Gastroesophageal sphincter (tissue), 3 donors: ENCODE results near the gene ZGPAT.

Experiments
- POLR2A ChIP-seq, 2 donors: fragments of 450-650 bp; IDR thresholded peaks; one replicate each; pipeline ENCODE4 v1.6.1; 2017; ENCODE audit warnings: antibody characterized with exemption in 2 of 2, mild to moderate bottlenecking in 2 of 2, moderate library complexity in 1 of 2
- TF ChIP-seq, protein P1 (sequence below), 4 experiments: fragments of 200-600 bp in 2 of 4; fragments of 450-650 bp in 2 of 4; sonication (generic) in 1 of 4; IDR thresholded peaks; one replicate each; pipeline ENCODE4 v1.5.1; 2017 to 2019; ENCODE audit warnings: antibody characterized with exemption in 4 of 4, mild to moderate bottlenecking in 2 of 4, moderate library complexity in 2 of 4

DNA sequence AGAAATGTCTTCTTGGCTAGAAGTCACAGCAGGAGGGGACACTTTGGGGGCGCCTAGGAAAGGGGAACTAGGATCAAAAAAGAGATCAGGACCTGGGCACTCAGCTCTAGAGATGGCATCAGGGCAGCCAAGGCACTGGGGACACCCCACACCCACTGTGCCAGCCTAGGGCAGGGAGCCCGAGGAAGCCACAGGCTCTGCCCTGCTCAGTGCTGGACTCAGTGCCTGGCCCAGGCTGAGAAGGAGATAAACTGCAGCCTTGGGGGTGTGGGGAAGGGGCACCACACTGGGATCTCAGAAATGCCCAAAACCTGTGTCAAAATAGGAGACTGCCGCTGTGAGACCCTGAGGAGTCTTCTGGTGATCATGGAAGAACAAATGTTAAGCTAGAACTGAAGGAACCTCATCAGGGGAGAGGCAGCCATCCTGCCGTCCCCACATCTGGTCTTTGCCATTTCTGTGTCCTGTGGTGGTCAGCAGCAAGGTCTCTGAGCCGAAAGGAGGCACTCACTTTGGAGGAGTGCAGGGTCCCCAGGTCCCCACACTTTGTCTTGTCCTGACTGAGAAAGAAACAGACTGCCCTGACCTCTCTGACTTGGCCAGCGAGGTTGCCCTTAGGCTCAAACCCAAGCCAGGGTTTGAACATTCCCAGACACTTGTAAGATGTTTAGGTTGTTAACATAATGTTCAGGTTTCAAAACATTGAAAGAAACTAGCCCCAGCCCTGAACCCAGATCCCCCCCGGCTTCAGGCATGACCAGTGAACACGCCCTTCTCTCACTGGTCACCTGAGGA lies 2.4 kb upstream of the ZGPAT start:
- no peak for TF ChIP-seq POLR2A (IDR thresholded peaks at IDR 0.05)
- TF ChIP-seq, protein P1, sequence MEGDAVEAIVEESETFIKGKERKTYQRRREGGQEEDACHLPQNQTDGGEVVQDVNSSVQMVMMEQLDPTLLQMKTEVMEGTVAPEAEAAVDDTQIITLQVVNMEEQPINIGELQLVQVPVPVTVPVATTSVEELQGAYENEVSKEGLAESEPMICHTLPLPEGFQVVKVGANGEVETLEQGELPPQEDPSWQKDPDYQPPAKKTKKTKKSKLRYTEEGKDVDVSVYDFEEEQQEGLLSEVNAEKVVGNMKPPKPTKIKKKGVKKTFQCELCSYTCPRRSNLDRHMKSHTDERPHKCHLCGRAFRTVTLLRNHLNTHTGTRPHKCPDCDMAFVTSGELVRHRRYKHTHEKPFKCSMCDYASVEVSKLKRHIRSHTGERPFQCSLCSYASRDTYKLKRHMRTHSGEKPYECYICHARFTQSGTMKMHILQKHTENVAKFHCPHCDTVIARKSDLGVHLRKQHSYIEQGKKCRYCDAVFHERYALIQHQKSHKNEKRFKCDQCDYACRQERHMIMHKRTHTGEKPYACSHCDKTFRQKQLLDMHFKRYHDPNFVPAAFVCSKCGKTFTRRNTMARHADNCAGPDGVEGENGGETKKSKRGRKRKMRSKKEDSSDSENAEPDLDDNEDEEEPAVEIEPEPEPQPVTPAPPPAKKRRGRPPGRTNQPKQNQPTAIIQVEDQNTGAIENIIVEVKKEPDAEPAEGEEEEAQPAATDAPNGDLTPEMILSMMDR (IDR thresholded peaks at IDR 0.05) = no peak
